Naive B cell (primary cell): ENCODE results near the gene ZNF513. TPM values are rescaled to one million over a fixed set of nuclear protein-coding genes. Genes with fewer than 3 reads are reported as not detected.

Experiments used
- polyA plus RNA-seq, 6 donors: library from polyadenylated mRNA; unstranded; fragments of 300-500 nt; fragmentation: Illumina TruSeq; gene quantifications; one replicate each; pipeline ENCODE4 v1.2.3, GENCODE V29; 2021; ENCODE audit warnings: low read depth in 6 of 6

ZNF513 gene
- polyA plus RNA-seq, 6 donors from 2014 or later = 2.2 to 6.5 (median 3.7) TPM; not detected in 1

Other genes starting within 250 kb of the ZNF513 start
- 100 to 1,000 TPM in 1 of 6 donors, 10 to 100 TPM in 5; 51.0 to 101 (median 56.2) TPM for gene PREB, start 246.1 kb downstream of the ZNF513 start, polyA plus RNA-seq
- gene PRR30, start 241.3 kb downstream of the ZNF513 start, polyA plus RNA-seq = not detected
- not detected for gene TCF23, start 231.7 kb downstream of the ZNF513 start, polyA plus RNA-seq
- gene ATRAID, start 168.7 kb downstream of the ZNF513 start, polyA plus RNA-seq = 100 to 1,000 TPM; 296 to 424 (median 357) TPM
- gene SLC5A6, start 168.5 kb downstream of the ZNF513 start, polyA plus RNA-seq = 10 to 100 TPM; 15.4 to 55.3 (median 22.4) TPM
- 10 to 100 TPM in 5 of 6 donors, 1 to 10 TPM in 1; 5.4 to 20.7 (median 14.0) TPM for gene CAD, start 163.4 kb downstream of the ZNF513 start, polyA plus RNA-seq
- under 1 TPM in 2 of 6 donors, not detected in 4; 0.06 to 0.16 TPM for gene SLC30A3, start 117.7 kb downstream of the ZNF513 start, polyA plus RNA-seq
- gene DNAJC5G, start 105.3 kb downstream of the ZNF513 start, polyA plus RNA-seq = not detected
- not detected for gene TRIM54, start 98.3 kb downstream of the ZNF513 start, polyA plus RNA-seq
- 1 to 10 TPM in 1 of 6 donors, under 1 TPM in 3, not detected in 2; 0.55 to 1.4 (median 0.91) TPM for gene UCN, start 72.3 kb downstream of the ZNF513 start, polyA plus RNA-seq
- 100 to 1,000 TPM; 133 to 234 (median 151) TPM for gene MPV17, start 57.6 kb downstream of the ZNF513 start, polyA plus RNA-seq
- 10 to 100 TPM; 31.8 to 50.6 (median 39.9) TPM for gene GTF3C2, start 24.0 kb downstream of the ZNF513 start, polyA plus RNA-seq
- gene EIF2B4, start 10.4 kb downstream of the ZNF513 start, polyA plus RNA-seq = 10 to 100 TPM; 16.3 to 38.9 (median 30.3) TPM
- gene SNX17, start 10.1 kb downstream of the ZNF513 start, polyA plus RNA-seq = 100 to 1,000 TPM; 216 to 307 (median 256) TPM
- 100 to 1,000 TPM in 1 of 6 donors, 10 to 100 TPM in 5; 67.1 to 105 (median 73.2) TPM for gene PPM1G, start 28.9 kb upstream of the ZNF513 start, polyA plus RNA-seq
- gene NRBP1, start 47.9 kb upstream of the ZNF513 start, polyA plus RNA-seq = 10 to 100 TPM; 45.3 to 76.5 (median 59.4) TPM
- 1 to 10 TPM in 4 of 6 donors, under 1 TPM in 1, not detected in 1; 1.00 to 8.3 (median 3.9) TPM for gene KRTCAP3, start 61.6 kb upstream of the ZNF513 start, polyA plus RNA-seq
- 1 to 10 TPM in 5 of 6 donors, under 1 TPM in 1; 0.47 to 7.5 (median 3.2) TPM for gene IFT172, start 109.0 kb upstream of the ZNF513 start, polyA plus RNA-seq
- under 1 TPM in 3 of 6 donors, not detected in 3; 0.17 to 0.65 (median 0.33) TPM for gene FNDC4, start 114.5 kb upstream of the ZNF513 start, polyA plus RNA-seq
- not detected for gene GCKR, start 116.1 kb upstream of the ZNF513 start, polyA plus RNA-seq
- gene ZNF512, start 202.3 kb upstream of the ZNF513 start, polyA plus RNA-seq = 10 to 100 TPM; 28.0 to 42.1 (median 36.0) TPM
- 1 to 10 TPM; 1.3 to 2.6 (median 1.8) TPM for gene CCDC121, start 248.3 kb upstream of the ZNF513 start, polyA plus RNA-seq
- gene GPN1, start 248.3 kb upstream of the ZNF513 start, polyA plus RNA-seq = 10 to 100 TPM; 50.3 to 89.4 (median 62.2) TPM